DMS 273 treated with DMSO at 0.1 percent for 48 hours (cell line): ENCODE results near the gene PRKAG3.

Experiments
- DNase-seq: peaks from one replicate; lab custom pipeline; 2025; lab: John Stamatoyannopoulos, UW

The PRKAG3 gene

GRCh38 chr2:218837495-218837894 lies 5.9 kb upstream of the PRKAG3 start:
- DNase-seq, result no peak

- DNase-seq, result no peak
Observed at GRCh38 chr2:218834685-218835084, 3.1 kb upstream of the PRKAG3 start.

GRCh38 chr2:218833023-218833609 lies 1.5 kb upstream of the PRKAG3 start:
- no peak for DNase-seq

- no peak for DNase-seq
Observed at GRCh38 chr2:218832520-218832919, 917 bp upstream of the PRKAG3 start.

- no peak for DNase-seq
Observed at GRCh38 chr2:218832081-218832480, 478 bp upstream of the PRKAG3 start.

- DNase-seq, result no peak
Observed at GRCh38 chr2:218830526-218831306, 887 bp downstream of the PRKAG3 start.

GRCh38 chr2:218829868-218830451 lies 1.6 kb downstream of the PRKAG3 start:
- no peak for DNase-seq

GRCh38 chr2:218828477-218828778 lies 3.2 kb downstream of the PRKAG3 start:
- no peak for DNase-seq

GRCh38 chr2:218827701-218828476 lies 3.7 kb downstream of the PRKAG3 start:
- no peak for DNase-seq

- no peak for DNase-seq
Observed at GRCh38 chr2:218826791-218827190, 4.8 kb downstream of the PRKAG3 start.

- DNase-seq, result no peak
Observed at GRCh38 chr2:218824004-218824403, 7.6 kb downstream of the PRKAG3 start.

- no peak for DNase-seq
Observed at GRCh38 chr2:218823196-218823855, 8.3 kb downstream of the PRKAG3 start.

GRCh38 chr2:218822622-218823021 lies 9.0 kb downstream of the PRKAG3 start:
- no peak for DNase-seq

GRCh38 chr2:218821605-218822211 lies 9.9 kb downstream of the PRKAG3 start:
- DNase-seq, result no peak

- no peak for DNase-seq
Observed at GRCh38 chr2:218820746-218821369, 10.7 kb downstream of the PRKAG3 start.

- no peak for DNase-seq
Observed at GRCh38 chr2:218819093-218819492, 12.5 kb downstream of the PRKAG3 start.

GRCh38 chr2:218816561-218817011 lies 15.0 kb downstream of the PRKAG3 start:
- DNase-seq, result no peak

- no peak for DNase-seq
Observed at GRCh38 chr2:218815649-218816048, 16.0 kb downstream of the PRKAG3 start.

GRCh38 chr2:218815244-218815637 lies 16.4 kb downstream of the PRKAG3 start:
- no peak for DNase-seq

- DNase-seq, result no peak
Observed at GRCh38 chr2:218814540-218815243, 16.9 kb downstream of the PRKAG3 start.
